OCI-LY3 (cell line): Measurements from ENCODE around the gene ZNF653.

Experiments
- CTCF ChIP-seq: fragments of 200-600, 300-600 bp; sonication (generic); IDR thresholded peaks from 2 replicates; pipeline ENCODE4 v1.5.1; 2014; ENCODE audit warnings: antibody characterized with exemption, low read length, low read depth
- EZH2phosphoT487 ChIP-seq: fragments of 200-600 bp; shearing (Covaris generic); IDR thresholded peaks from 2 replicates; pipeline ENCODE4 v1.6.1; 2018; ENCODE audit warnings: antibody characterized with exemption, mixed run types, low read depth

- TF ChIP-seq CTCF: no peak
- no peak for TF ChIP-seq EZH2phosphoT487
These were observed 25.5 kb downstream of the ZNF653 start for GRCh38 chr19:11479898-11480714.
